ENCODE results near the gene PDE3B. TPM values are rescaled to one million over a fixed set of nuclear protein-coding genes. Genes with fewer than 3 reads are reported as not detected.
A peak's percentile ranks its signal among the peaks of the same experiment; 100 is the strongest.

The PDE3B gene
- total RNA-seq, 3 donors from 2014 or later (not counting 1 experiment from before 2014, with no cell fraction given), result 18.2 to 42.3 (median 34.5) TPM

DNA sequence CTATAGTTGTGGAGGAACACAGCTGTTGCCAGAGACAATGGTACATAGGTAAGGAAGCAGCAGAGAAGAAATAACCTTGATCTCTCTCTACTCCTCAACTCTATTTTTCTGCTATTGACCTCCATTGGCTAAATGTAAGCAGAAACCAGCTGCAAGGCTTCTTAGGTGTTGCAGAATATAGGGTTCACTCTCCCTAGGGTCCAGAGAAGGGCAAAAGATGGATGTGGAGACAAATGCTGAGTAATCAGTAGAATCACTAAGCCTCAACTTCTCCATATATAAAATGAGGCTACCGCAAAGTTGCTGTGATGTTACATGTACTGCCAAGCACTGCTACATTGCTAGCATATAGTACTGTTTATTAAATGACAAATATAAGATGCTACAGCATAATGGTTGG is 120.6 kb downstream of the PDE3B start:
- H3K4me3 ChIP-seq (ENCODE audit: low read length), result no peak overlapping the region
- no peak overlapping the region for H3K27ac Mint-ChIP-seq
- no peak for TF ChIP-seq CTCF (IDR thresholded peaks at IDR 0.05)
- H3K36me3 Mint-ChIP-seq, result no peaks in the 10 kb centered on the region
- peak in 1 of 2 donors; percentile 30 for DNase-seq
- H3K4me3 Mint-ChIP-seq, result no peak overlapping the region
- WGBS (ENCODE audit: insufficient coverage), result 100% methylated on average over 1 of the region's 1 CpG
- no peaks in the 10 kb centered on the region for H3K27me3 Mint-ChIP-seq (ENCODE audit: low read depth in 2 of 2)
- intact Hi-C loops (cut with micrococcal nuclease), result loop anchor here (2.0 kb wide), 2 partner anchors 127 to 227 kb away; no protein-coding TSS in a partner anchor
- no peaks in the 10 kb centered on the region for H3K36me3 ChIP-seq (ENCODE audit: control insufficient read depth, insufficient read depth, low read length)
- H3K9me3 Mint-ChIP-seq, result no peaks in the 10 kb centered on the region
- peaks cover 8 to 9% of the 10 kb centered on the region in 2 donors for H3K4me1 Mint-ChIP-seq
- ATAC-seq, result no peak
- peak overlapping the region; percentile 57 for H3K27ac ChIP-seq (ENCODE audit: low read length)
- no peaks in the 10 kb centered on the region for H3K9me3 ChIP-seq (ENCODE audit: control insufficient read depth, insufficient read depth, low read length)
- H3K4me1 ChIP-seq (ENCODE audit: control insufficient read depth, insufficient read depth, low read length), result no peaks in the 10 kb centered on the region
- no peaks in the 10 kb centered on the region for H3K27me3 ChIP-seq (ENCODE audit: control insufficient read depth, insufficient read depth, low read length)

DNA sequence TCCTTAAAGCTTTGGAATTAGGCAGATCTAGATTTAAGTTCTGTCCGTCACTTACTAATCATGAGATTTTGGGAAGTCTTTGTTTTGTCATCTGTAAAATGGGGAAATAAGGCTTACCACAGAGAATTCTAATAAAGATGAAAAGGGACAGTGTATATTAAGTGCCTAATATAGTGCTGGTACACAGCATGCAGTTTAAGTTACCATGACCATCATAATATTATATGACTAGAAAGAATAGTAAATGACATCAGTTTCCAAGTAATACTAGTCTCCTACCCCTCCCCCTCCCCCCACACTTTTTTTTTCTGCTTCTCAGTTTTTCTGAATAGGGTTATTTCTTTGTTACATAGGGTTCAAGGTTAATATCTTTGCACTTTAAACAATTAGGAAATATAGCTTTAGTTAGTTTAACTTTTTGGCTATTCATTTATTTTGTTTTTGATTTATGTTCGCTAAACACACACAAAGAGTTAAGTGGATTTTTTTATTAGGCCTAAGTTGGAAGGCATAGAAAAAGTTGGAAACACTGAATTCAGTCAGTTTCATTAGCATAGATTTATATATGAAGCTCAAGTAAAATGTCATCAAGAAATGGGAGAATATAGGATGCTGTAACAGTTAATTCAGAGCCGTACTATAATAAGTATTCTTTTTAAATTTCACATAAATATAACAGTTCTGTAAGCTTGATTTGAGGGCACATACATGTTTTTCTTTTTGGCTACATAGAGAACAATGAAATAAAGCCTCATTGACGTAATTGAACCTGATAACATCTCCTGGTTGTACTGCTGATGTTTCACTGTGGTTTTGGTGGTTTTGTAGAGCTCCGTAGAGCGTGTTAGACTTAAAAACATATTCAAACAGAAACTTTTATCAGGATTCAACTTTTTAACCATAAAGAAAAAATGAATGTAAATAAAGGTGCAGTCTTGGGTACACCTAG is 121.2 kb downstream of the PDE3B start:
- H3K4me1 ChIP-seq (ENCODE audit: control insufficient read depth, insufficient read depth, low read length), result no peaks in the 10 kb centered on the region
- intact Hi-C loops (cut with micrococcal nuclease), result loop anchor here (1.0 to 5.0 kb wide), 7 partner anchors 19 to 243 kb away; partner anchors contain the start of gene PSMA1
- H3K4me3 ChIP-seq (ENCODE audit: low read length), result no peak overlapping the region
- no peaks in the 10 kb centered on the region for H3K27me3 Mint-ChIP-seq (ENCODE audit: low read depth in 2 of 2)
- no peaks in the 10 kb centered on the region for H3K36me3 Mint-ChIP-seq
- TF ChIP-seq CTCF (IDR thresholded peaks at IDR 0.05), result no peak
- no peaks in the 10 kb centered on the region for H3K9me3 Mint-ChIP-seq
- ATAC-seq, result peak; percentile 84 to 99 (median 94)
- peak in 1 of 2 donors; percentile 94 for DNase-seq
- H3K9me3 ChIP-seq (ENCODE audit: control insufficient read depth, insufficient read depth, low read length), result no peaks in the 10 kb centered on the region
- no peaks in the 10 kb centered on the region for H3K36me3 ChIP-seq (ENCODE audit: control insufficient read depth, insufficient read depth, low read length)
- peak overlapping the region; percentile 69 to 75 for H3K27ac Mint-ChIP-seq
- WGBS (ENCODE audit: insufficient coverage), result 30% methylated on average over 2 of the region's 6 CpGs
- H3K27me3 ChIP-seq (ENCODE audit: control insufficient read depth, insufficient read depth, low read length), result no peaks in the 10 kb centered on the region
- peaks cover 8 to 12% of the 10 kb centered on the region in 2 donors for H3K4me1 Mint-ChIP-seq
- H3K27ac ChIP-seq (ENCODE audit: low read length), result peak overlapping the region; percentile 57
- peak overlapping the region; percentile 61 for H3K4me3 Mint-ChIP-seq

GRCh38 chr11:14766585-14766984 is 123.0 kb downstream of the PDE3B start:
- Mint-ChIP-seq H3K4me1 (peaks cover 8 to 19% of the 10 kb centered on the region in 2 donors), H3K27me3 (ENCODE audit: low read depth in 2 of 2) (no peaks in the 10 kb centered on the region), H3K27ac (no peak overlapping the region), H3K36me3 (no peaks in the 10 kb centered on the region), H3K4me3 (no peak overlapping the region), H3K9me3 (no peaks in the 10 kb centered on the region)
- TF ChIP-seq CTCF (IDR thresholded peaks at IDR 0.05), result no peak
- H3K9me3 ChIP-seq (ENCODE audit: control insufficient read depth, insufficient read depth, low read length), result no peaks in the 10 kb centered on the region
- peaks cover 2% of the 10 kb centered on the region for H3K27me3 ChIP-seq (ENCODE audit: control insufficient read depth, insufficient read depth, low read length)
- no peak for ATAC-seq
- H3K27ac ChIP-seq (ENCODE audit: low read length), result no peak overlapping the region
- no peak for DNase-seq
- no peaks in the 10 kb centered on the region for H3K36me3 ChIP-seq (ENCODE audit: control insufficient read depth, insufficient read depth, low read length)
- intact Hi-C loops (cut with micrococcal nuclease), result loop anchor here (5.0 kb wide), 3 partner anchors 54 to 244 kb away; partner anchors contain the start of gene PSMA1
- no peaks in the 10 kb centered on the region for H3K4me1 ChIP-seq (ENCODE audit: control insufficient read depth, insufficient read depth, low read length)
- H3K4me3 ChIP-seq (ENCODE audit: low read length), result no peak overlapping the region

All from natural killer cell (primary cell).